WTC11 (cell line): Measurements from ENCODE around the gene AGTR1. TPM values are rescaled to one million over a fixed set of nuclear protein-coding genes. Genes with fewer than 3 reads are reported as not detected.

Experiments
- ATAC-seq: fragments of 200-7000 bp; cut with Tn5 transposase; 2 replicates; pipeline ENCODE4 v1.10.0; 2021; ENCODE audit warnings: mild to moderate bottlenecking, moderate library complexity
- CTCF ChIA-PET: fragments of 300-600 bp; sonication (Branson Sonifier 250); formaldehyde crosslinking; loops from one replicate; lab custom pipeline; 2021; ENCODE audit warnings: antibody characterized with exemption; lab: Charles Lee
- POLR2A ChIA-PET: fragments of 350-600 bp; sonication (Branson Sonifier 250); formaldehyde crosslinking; loops from one replicate; lab custom pipeline; 2021; ENCODE audit warnings: antibody characterized with exemption; lab: Charles Lee
- DNase-seq: peaks from one replicate; pipeline ENCODE4 v3.0.0; 2021; ENCODE audit warnings: low spot score
- H3K27ac Mint-ChIP-seq: 2 replicates; pipeline ENCODE4 v1.8.0; 2021; ENCODE audit warnings: mixed read lengths
- H3K27me3 Mint-ChIP-seq: 2 replicates; pipeline ENCODE4 v1.8.0; 2021; ENCODE audit warnings: low read depth, mild to moderate bottlenecking, moderate library complexity, mixed read lengths
- H3K36me3 Mint-ChIP-seq: 2 replicates; pipeline ENCODE4 v1.8.0; 2021; ENCODE audit warnings: mixed read lengths
- H3K4me1 Mint-ChIP-seq: 2 replicates; pipeline ENCODE4 v1.8.0; 2022; ENCODE audit warnings: mixed read lengths
- H3K4me3 Mint-ChIP-seq: 2 replicates; pipeline ENCODE4 v1.8.0; 2021; ENCODE audit warnings: mild to moderate bottlenecking, moderate library complexity, mixed read lengths
- H3K9me3 Mint-ChIP-seq: 2 replicates; pipeline ENCODE4 v1.8.0; 2021; ENCODE audit warnings: mixed read lengths
- ATF6 ChIP-seq: sonication (generic); formaldehyde crosslinking; IDR thresholded peaks from 2 replicates; pipeline ENCODE4 v1.8.1; 2023; ENCODE audit warnings: mild to moderate bottlenecking, missing genetic modification reagents
- CDX4 ChIP-seq: fragments of 250-450 bp; sonication (Bioruptor Pico); IDR thresholded peaks from 2 replicates; pipeline ENCODE4 v1.9.0; 2021; ENCODE audit warnings: moderate library complexity, mild to moderate bottlenecking, inconsistent platforms, borderline replicate concordance
- E2F1 ChIP-seq: sonication (generic); formaldehyde crosslinking; IDR thresholded peaks from 2 replicates; pipeline ENCODE4 v1.8.0; 2022; ENCODE audit warnings: mild to moderate bottlenecking, missing genetic modification reagents
- EMX1 ChIP-seq: fragments of 250-450 bp; sonication (Bioruptor Pico); IDR thresholded peaks from 2 replicates; pipeline ENCODE4 v1.8.0; 2021; ENCODE audit warnings: mild to moderate bottlenecking
- GABPB1 ChIP-seq: sonication (generic); formaldehyde crosslinking; IDR thresholded peaks from 2 replicates; pipeline ENCODE4 v1.8.1; 2023; ENCODE audit warnings: mild to moderate bottlenecking, missing genetic modification reagents
- GRHL2 ChIP-seq: fragments of 250-450 bp; sonication (Bioruptor Pico); IDR thresholded peaks from 2 replicates; pipeline ENCODE4 v1.8.0; 2022; ENCODE audit warnings: mild to moderate bottlenecking, moderate library complexity; ENCODE audit not compliant: insufficient replicate concordance, severe bottlenecking
- JAZF1 ChIP-seq: fragments of 250-450 bp; sonication (Bioruptor Pico); IDR thresholded peaks from 2 replicates; pipeline ENCODE4 v1.9.0; 2021; ENCODE audit warnings: moderate library complexity, mild to moderate bottlenecking, inconsistent platforms
- MXD4 ChIP-seq: fragments of 250-450 bp; sonication (Bioruptor Pico); IDR thresholded peaks from 2 replicates; pipeline ENCODE4 v1.8.0; 2021; ENCODE audit warnings: mild to moderate bottlenecking, moderate library complexity, borderline replicate concordance
- NFE2L1 ChIP-seq: sonication (generic); formaldehyde crosslinking; IDR thresholded peaks from 2 replicates; pipeline ENCODE4 v1.8.1; 2023; ENCODE audit warnings: missing genetic modification reagents
- NFYB ChIP-seq: sonication (generic); formaldehyde crosslinking; conservative IDR thresholded peaks from 2 replicates; pipeline ENCODE4 v1.8.0; 2022; ENCODE audit warnings: low read depth, missing genetic modification reagents
- NR3C1 ChIP-seq: sonication (generic); formaldehyde crosslinking; conservative IDR thresholded peaks from 2 replicates; pipeline ENCODE4 v1.8.1; 2023; ENCODE audit warnings: low read depth, mild to moderate bottlenecking, missing genetic modification reagents
- OVOL2 ChIP-seq: fragments of 250-450 bp; sonication (Bioruptor Pico); IDR thresholded peaks from 2 replicates; pipeline ENCODE4 v1.9.0; 2021; ENCODE audit warnings: mild to moderate bottlenecking, borderline replicate concordance
- SMAD4 ChIP-seq: sonication (generic); formaldehyde crosslinking; IDR thresholded peaks from 2 replicates; pipeline ENCODE4 v1.8.0; 2022; ENCODE audit warnings: mild to moderate bottlenecking, missing genetic modification reagents
- USF1 ChIP-seq: sonication (generic); formaldehyde crosslinking; IDR thresholded peaks from 2 replicates; pipeline ENCODE4 v1.8.0; 2022; ENCODE audit warnings: mild to moderate bottlenecking, missing genetic modification reagents
- ZBTB21 ChIP-seq: sonication (generic); formaldehyde crosslinking; IDR thresholded peaks from 2 replicates; pipeline ENCODE4 v1.8.1; 2023; ENCODE audit warnings: mild to moderate bottlenecking, missing genetic modification reagents, borderline replicate concordance
- ZNF532 ChIP-seq: fragments of 250-450 bp; sonication (Bioruptor Pico); IDR thresholded peaks from 2 replicates; pipeline ENCODE4 v1.9.0; 2021; ENCODE audit warnings: mild to moderate bottlenecking, borderline replicate concordance
- total RNA-seq: library from RNA; stranded (reverse); gene quantifications from 3 replicates; pipeline ENCODE4 v1.2.3, GENCODE V29; 2021
- TF ChIP-seq, protein P1 (sequence below): fragments of 200-600 bp; IDR thresholded peaks from 2 replicates; pipeline ENCODE4 v1.8.0; 2022; ENCODE audit warnings: antibody characterized with exemption
- TF ChIP-seq, protein P2 (sequence below): sonication (generic); formaldehyde crosslinking; IDR thresholded peaks from 2 replicates; pipeline ENCODE4 v1.8.0; 2023; ENCODE audit warnings: mild to moderate bottlenecking, missing genetic modification reagents

The AGTR1 gene
- total RNA-seq, 1 experiment from 2014 or later, result 0.13 TPM

GRCh38 chr3:148714521-148714920, 16.8 kb downstream of the AGTR1 start:
- ChIA-PET POLR2A (no interaction called here), CTCF (no interaction called here)
- DNase-seq (no peak), ATAC-seq (no peak)
- no peaks in the 10 kb centered on the region for H3K36me3 Mint-ChIP-seq
- no peak for TF ChIP-seq ZNF532 (CRISPR knock-in tag)
- TF ChIP-seq CDX4, result no peak
- TF ChIP-seq, protein P1, sequence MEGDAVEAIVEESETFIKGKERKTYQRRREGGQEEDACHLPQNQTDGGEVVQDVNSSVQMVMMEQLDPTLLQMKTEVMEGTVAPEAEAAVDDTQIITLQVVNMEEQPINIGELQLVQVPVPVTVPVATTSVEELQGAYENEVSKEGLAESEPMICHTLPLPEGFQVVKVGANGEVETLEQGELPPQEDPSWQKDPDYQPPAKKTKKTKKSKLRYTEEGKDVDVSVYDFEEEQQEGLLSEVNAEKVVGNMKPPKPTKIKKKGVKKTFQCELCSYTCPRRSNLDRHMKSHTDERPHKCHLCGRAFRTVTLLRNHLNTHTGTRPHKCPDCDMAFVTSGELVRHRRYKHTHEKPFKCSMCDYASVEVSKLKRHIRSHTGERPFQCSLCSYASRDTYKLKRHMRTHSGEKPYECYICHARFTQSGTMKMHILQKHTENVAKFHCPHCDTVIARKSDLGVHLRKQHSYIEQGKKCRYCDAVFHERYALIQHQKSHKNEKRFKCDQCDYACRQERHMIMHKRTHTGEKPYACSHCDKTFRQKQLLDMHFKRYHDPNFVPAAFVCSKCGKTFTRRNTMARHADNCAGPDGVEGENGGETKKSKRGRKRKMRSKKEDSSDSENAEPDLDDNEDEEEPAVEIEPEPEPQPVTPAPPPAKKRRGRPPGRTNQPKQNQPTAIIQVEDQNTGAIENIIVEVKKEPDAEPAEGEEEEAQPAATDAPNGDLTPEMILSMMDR, result no peak
- TF ChIP-seq OVOL2 (CRISPR knock-in tag), result no peak
- TF ChIP-seq MXD4 (CRISPR knock-in tag), result no peak
- TF ChIP-seq GABPB1 (CRISPR knock-in tag), result no peak
- TF ChIP-seq ZBTB21, result no peak
- TF ChIP-seq NFYB (CRISPR knock-in tag), result no peak
- no peak for TF ChIP-seq NR3C1
- TF ChIP-seq, protein P2, sequence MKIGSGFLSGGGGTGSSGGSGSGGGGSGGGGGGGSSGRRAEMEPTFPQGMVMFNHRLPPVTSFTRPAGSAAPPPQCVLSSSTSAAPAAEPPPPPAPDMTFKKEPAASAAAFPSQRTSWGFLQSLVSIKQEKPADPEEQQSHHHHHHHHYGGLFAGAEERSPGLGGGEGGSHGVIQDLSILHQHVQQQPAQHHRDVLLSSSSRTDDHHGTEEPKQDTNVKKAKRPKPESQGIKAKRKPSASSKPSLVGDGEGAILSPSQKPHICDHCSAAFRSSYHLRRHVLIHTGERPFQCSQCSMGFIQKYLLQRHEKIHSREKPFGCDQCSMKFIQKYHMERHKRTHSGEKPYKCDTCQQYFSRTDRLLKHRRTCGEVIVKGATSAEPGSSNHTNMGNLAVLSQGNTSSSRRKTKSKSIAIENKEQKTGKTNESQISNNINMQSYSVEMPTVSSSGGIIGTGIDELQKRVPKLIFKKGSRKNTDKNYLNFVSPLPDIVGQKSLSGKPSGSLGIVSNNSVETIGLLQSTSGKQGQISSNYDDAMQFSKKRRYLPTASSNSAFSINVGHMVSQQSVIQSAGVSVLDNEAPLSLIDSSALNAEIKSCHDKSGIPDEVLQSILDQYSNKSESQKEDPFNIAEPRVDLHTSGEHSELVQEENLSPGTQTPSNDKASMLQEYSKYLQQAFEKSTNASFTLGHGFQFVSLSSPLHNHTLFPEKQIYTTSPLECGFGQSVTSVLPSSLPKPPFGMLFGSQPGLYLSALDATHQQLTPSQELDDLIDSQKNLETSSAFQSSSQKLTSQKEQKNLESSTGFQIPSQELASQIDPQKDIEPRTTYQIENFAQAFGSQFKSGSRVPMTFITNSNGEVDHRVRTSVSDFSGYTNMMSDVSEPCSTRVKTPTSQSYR, result no peak
- H3K9me3 Mint-ChIP-seq, result peaks cover 6% of the 10 kb centered on the region
- no peak overlapping the region for H3K27ac Mint-ChIP-seq
- H3K4me3 Mint-ChIP-seq, result no peak overlapping the region
- no peaks in the 10 kb centered on the region for H3K27me3 Mint-ChIP-seq
- H3K4me1 Mint-ChIP-seq, result peaks cover 13% of the 10 kb centered on the region

GRCh38 chr3:148716657-148717056, 19.0 kb downstream of the AGTR1 start:
- POLR2A ChIA-PET, result no interaction called here
- DNase-seq (no peak), ATAC-seq (no peak)
- H3K4me1 Mint-ChIP-seq, result peaks cover 14% of the 10 kb centered on the region
- CTCF ChIA-PET, result interaction anchor here (0.6 to 1.5 kb wide), 2 partner anchors 162 to 336 kb away, joined by 3 read pairs; no protein-coding TSS in a partner anchor
- no peaks in the 10 kb centered on the region for H3K36me3 Mint-ChIP-seq
- no peaks in the 10 kb centered on the region for H3K9me3 Mint-ChIP-seq
- no peak overlapping the region for H3K27ac Mint-ChIP-seq
- H3K4me3 Mint-ChIP-seq, result no peak overlapping the region
- no peaks in the 10 kb centered on the region for H3K27me3 Mint-ChIP-seq
- TF ChIP-seq SMAD4 (no peak), ATF6 (no peak), USF1 (no peak), JAZF1 (CRISPR knock-in tag) (no peak), EMX1 (CRISPR knock-in tag) (no peak), NFE2L1 (CRISPR knock-in tag) (no peak), E2F1 (CRISPR knock-in tag) (no peak), ZBTB21 (no peak), GRHL2 (CRISPR knock-in tag) (no peak)
- TF ChIP-seq, protein P1, result no peak
